IPS-20b (cell line): ENCODE data around the gene IRF1.

Source experiments
- H3K27ac ChIP-seq: one replicate; pipeline ENCODE4 v1.5.1; 2013; ENCODE audit warnings: low read length
- H3K27me3 ChIP-seq: 2 replicates; pipeline ENCODE4 v1.6.1; 2013; ENCODE audit warnings: mild to moderate bottlenecking, low read length, inconsistent platforms; ENCODE audit not compliant: insufficient read depth
- H3K36me3 ChIP-seq: 2 replicates; pipeline ENCODE4 v1.6.1; 2013; ENCODE audit warnings: low read depth, mild to moderate bottlenecking, inconsistent platforms, low read length, moderate library complexity; ENCODE audit not compliant: insufficient read depth
- H3K4me1 ChIP-seq: 2 replicates; pipeline ENCODE4 v1.6.1; 2013; ENCODE audit warnings: mild to moderate bottlenecking, control low read depth, inconsistent platforms, low read length, moderate library complexity; ENCODE audit not compliant: insufficient read depth
- H3K4me3 ChIP-seq: 2 replicates; pipeline ENCODE4 v1.5.1; 2013; ENCODE audit warnings: mild to moderate bottlenecking, low read length, inconsistent platforms
- H3K9ac ChIP-seq: 2 replicates; pipeline ENCODE4 v1.6.1; 2013; ENCODE audit warnings: low read depth, mild to moderate bottlenecking, inconsistent platforms, low read length, moderate library complexity
- H3K9me3 ChIP-seq: 2 replicates; pipeline ENCODE4 v1.6.1; 2013; ENCODE audit warnings: mild to moderate bottlenecking, low read depth, low read length, inconsistent platforms; ENCODE audit not compliant: insufficient read depth

IRF1 gene

DNA sequence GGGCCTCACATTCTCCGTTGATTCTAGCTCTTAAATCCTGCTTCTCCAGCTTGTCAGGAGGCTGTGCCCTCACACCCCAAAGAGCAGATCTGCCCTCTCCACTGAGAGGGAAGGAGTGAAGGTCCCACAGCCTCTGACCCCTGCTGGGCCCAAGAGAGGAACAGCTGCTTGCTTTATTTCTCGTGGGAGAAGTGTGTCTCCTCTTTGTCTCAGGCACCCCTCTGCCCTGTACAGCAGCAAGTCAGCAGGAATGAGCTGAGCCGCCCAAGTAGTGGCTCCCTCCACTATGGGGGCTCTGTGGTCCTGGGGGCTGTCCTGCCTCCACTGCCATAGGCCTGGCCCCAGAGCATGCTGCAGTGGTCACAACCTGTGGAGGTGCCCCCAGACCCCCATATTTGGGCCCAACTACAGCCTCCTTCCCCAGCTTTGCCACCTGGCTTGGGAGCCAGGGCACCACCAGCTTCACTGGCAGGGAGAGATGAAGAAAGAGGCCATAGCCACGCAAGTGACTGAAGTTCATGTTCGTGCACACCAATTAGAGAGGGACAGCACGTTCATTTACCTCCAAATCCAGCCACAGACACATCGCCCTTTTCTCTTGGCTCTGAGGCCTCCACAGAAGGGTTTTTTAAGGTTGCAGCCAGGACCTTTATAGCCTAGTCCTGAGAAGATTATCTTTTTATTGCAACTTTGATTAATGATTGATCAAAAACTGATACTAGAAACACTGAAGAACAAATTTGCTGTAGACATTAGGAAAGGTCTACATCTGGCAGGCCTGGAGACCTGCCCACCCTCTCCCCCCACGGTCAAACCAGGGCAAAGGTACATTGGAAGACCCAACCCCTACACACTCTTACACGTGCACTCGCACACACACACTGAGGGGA, 27.5 kb downstream of the IRF1 start:
- no peak overlapping the region for H3K27ac ChIP-seq
- peaks cover 13% of the 10 kb centered on the region; the same call in 1 of the 2 replicates for H3K4me1 ChIP-seq

GRCh38 chr5:132462333-132462732, 28.2 kb downstream of the IRF1 start:
- H3K9ac ChIP-seq = no peak overlapping the region
- H3K27me3 ChIP-seq = no peaks in the 10 kb centered on the region; the same call in 1 of the 2 replicates
- no peaks in the 10 kb centered on the region for H3K9me3 ChIP-seq
- H3K4me1 ChIP-seq = peaks cover 13% of the 10 kb centered on the region; the same call in 1 of the 2 replicates
- no peaks in the 10 kb centered on the region for H3K36me3 ChIP-seq
- H3K27ac ChIP-seq = no peak overlapping the region
- H3K4me3 ChIP-seq = no peak overlapping the region

More for the DNA sequence above, 27.5 kb downstream of the IRF1 start:
- Histone ChIP-seq H3K36me3 (no peaks in the 10 kb centered on the region), H3K9me3 (no peaks in the 10 kb centered on the region), H3K4me3 (no peak overlapping the region), H3K9ac (no peak overlapping the region), H3K27me3 (no peaks in the 10 kb centered on the region; the same call in 1 of the 2 replicates)

GRCh38 chr5:132461569-132462070, 29.0 kb downstream of the IRF1 start:
- H3K9ac ChIP-seq = no peak overlapping the region
- H3K27ac ChIP-seq = no peak overlapping the region
- no peaks in the 10 kb centered on the region for H3K9me3 ChIP-seq
- H3K36me3 ChIP-seq = no peaks in the 10 kb centered on the region
- H3K4me1 ChIP-seq = peaks cover 16% of the 10 kb centered on the region; the same call in 1 of the 2 replicates
- no peaks in the 10 kb centered on the region; the same call in 1 of the 2 replicates for H3K27me3 ChIP-seq
- no peak overlapping the region for H3K4me3 ChIP-seq

- Histone ChIP-seq H3K36me3 (no peaks in the 10 kb centered on the region), H3K4me1 (peaks cover 17% of the 10 kb centered on the region; the same call in 1 of the 2 replicates), H3K4me3 (no peak overlapping the region), H3K9me3 (no peaks in the 10 kb centered on the region), H3K9ac (no peak overlapping the region), H3K27ac (no peak overlapping the region), H3K27me3 (no peaks in the 10 kb centered on the region; the same call in 1 of the 2 replicates)
These were observed 29.6 kb downstream of the IRF1 start for GRCh38 chr5:132460846-132461568.

DNA sequence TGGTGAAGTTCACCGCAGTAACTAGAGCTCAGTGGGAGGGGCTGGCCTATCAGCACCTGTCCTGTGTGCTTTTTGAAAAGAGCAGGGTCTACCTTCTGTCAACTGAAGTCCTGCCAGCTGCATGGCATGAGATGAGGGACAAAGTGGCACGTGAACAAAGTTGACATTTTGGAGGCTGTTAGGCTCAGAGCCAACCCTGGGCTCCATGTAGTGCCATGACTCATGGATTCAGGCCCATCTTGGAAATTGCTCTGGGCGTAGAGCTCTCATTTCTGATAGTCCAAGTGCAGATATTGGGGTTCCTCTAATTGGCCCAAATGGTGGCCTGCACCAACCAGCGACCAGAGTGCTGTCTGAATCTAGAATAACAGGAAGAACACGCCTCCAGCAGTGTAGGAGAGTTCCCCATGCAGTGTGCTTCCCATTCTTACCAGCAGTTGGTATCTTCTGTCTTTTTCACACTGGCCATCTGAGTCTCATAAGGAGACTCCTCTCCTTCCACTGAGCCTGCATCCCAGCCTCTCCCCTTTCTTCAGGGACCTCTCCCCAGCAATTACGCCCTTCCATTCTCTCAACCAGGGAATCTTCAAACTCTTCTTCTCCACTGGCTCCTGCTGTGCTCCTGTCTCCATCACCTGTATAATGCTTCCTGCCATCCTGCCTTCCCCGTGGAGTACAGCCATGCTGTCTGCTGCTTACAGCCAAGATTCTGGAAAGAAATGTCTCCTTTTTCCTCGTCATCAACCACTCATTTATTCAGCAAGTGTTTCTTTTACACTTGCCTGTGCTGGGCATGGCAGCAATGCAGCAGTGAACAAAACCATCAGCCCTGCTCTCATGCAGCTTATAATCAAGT, 30.4 kb downstream of the IRF1 start:
- Histone ChIP-seq H3K9ac (no peak overlapping the region), H3K27ac (no peak overlapping the region), H3K4me1 (peaks cover 17% of the 10 kb centered on the region; the same call in 1 of the 2 replicates), H3K9me3 (no peaks in the 10 kb centered on the region), H3K36me3 (no peaks in the 10 kb centered on the region), H3K4me3 (no peak overlapping the region), H3K27me3 (no peaks in the 10 kb centered on the region; the same call in 1 of the 2 replicates)

DNA sequence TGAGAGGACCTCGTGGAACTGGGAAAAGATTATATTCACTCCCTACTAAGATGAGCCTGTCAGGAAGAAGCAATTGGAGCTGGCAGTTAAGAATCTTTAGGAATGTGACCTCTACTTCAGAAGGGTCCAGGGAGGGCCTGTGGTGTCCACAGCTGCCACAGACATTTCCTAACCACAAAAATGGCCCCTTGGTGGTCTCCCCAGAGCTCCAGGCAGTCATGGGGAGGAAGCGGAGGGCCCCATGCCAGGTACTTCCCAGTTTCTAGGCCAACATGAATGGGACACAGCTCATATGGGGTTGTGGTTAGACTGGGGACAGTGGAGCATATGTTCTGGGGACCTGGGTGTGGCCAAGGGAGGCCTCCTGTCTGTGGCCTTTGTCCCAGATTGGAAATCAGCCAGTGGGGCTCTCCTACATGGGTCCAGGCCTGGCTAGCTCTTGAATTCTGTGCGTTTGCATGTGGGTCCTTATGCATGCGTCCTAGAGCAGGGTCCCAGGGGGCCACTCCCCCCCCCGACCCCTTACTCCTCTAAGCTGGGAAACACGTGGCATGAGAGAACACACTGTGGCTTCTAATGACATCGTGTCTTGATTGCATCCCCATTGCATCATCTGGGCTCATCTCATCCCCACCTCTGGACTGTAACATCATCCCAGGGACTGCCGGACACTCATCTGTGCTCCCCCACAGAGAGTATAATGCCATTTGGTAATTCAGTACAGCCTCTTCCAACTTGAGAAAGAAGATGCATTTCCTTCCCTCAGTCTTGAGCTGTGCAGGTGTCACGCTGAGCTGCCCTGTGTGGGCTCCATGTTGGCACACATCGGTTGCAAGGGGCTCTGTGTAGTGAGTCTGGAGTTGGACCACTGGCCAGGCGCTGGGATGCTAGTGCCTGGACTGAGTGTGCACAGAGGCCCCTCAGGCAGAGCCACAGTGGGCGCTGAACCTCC, 31.3 kb downstream of the IRF1 start:
- no peak overlapping the region for H3K27ac ChIP-seq
- H3K36me3 ChIP-seq = no peaks in the 10 kb centered on the region
- no peak overlapping the region for H3K9ac ChIP-seq
- no peaks in the 10 kb centered on the region; the same call in 1 of the 2 replicates for H3K27me3 ChIP-seq
- H3K4me1 ChIP-seq = peaks cover 9% of the 10 kb centered on the region; the same call in 1 of the 2 replicates
- H3K4me3 ChIP-seq = no peak overlapping the region
- no peaks in the 10 kb centered on the region for H3K9me3 ChIP-seq

- no peak overlapping the region for H3K4me3 ChIP-seq
- H3K27me3 ChIP-seq = no peaks in the 10 kb centered on the region
- H3K27ac ChIP-seq = no peak overlapping the region
- H3K36me3 ChIP-seq = no peaks in the 10 kb centered on the region
- peaks cover 4% of the 10 kb centered on the region; the same call in 1 of the 2 replicates for H3K4me1 ChIP-seq
- no peak overlapping the region for H3K9ac ChIP-seq
- no peaks in the 10 kb centered on the region for H3K9me3 ChIP-seq
These were observed 31.9 kb downstream of the IRF1 start for GRCh38 chr5:132458651-132459030.

DNA sequence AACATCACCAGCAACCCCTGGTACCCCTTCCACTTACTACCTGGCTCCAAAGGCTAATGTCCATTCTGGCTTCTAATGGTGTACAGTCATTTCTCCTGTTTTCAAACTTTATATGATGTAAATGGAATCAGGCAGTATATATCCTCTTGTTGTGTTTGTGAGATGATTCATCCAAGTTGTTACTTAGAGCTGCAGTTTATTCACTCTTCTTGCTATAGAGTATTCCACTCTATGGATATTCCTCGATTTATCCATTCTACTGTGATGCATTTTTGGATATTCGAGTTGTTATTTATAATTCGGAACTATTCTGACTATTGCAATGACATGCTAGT, 32.4 kb downstream of the IRF1 start:
- Histone ChIP-seq H3K27me3 (no peaks in the 10 kb centered on the region), H3K27ac (no peak overlapping the region), H3K4me3 (no peak overlapping the region), H3K9ac (no peak overlapping the region), H3K9me3 (no peaks in the 10 kb centered on the region), H3K36me3 (no peaks in the 10 kb centered on the region), H3K4me1 (peaks cover 4% of the 10 kb centered on the region; the same call in 1 of the 2 replicates)

GRCh38 chr5:132457371-132458225, 33.0 kb downstream of the IRF1 start:
- Histone ChIP-seq H3K27me3 (no peaks in the 10 kb centered on the region), H3K4me1 (peaks cover 4% of the 10 kb centered on the region; the same call in 1 of the 2 replicates), H3K36me3 (no peaks in the 10 kb centered on the region), H3K27ac (no peak overlapping the region), H3K4me3 (no peak overlapping the region), H3K9ac (no peak overlapping the region), H3K9me3 (no peaks in the 10 kb centered on the region)

GRCh38 chr5:132456987-132457361, 33.6 kb downstream of the IRF1 start:
- H3K4me3 ChIP-seq = no peak overlapping the region

More at GRCh38 chr5:132456987-132457361, 33.6 kb downstream of the IRF1 start:
- Histone ChIP-seq H3K9me3 (no peaks in the 10 kb centered on the region), H3K9ac (no peak overlapping the region), H3K27me3 (no peaks in the 10 kb centered on the region), H3K27ac (no peak overlapping the region), H3K36me3 (no peaks in the 10 kb centered on the region), H3K4me1 (peaks cover 4% of the 10 kb centered on the region; the same call in 1 of the 2 replicates)
